Measurements from ENCODE around the gene CCDC81.
A peak's percentile ranks its signal among the peaks of the same experiment; 100 is the strongest.

The CCDC81 gene

DNA sequence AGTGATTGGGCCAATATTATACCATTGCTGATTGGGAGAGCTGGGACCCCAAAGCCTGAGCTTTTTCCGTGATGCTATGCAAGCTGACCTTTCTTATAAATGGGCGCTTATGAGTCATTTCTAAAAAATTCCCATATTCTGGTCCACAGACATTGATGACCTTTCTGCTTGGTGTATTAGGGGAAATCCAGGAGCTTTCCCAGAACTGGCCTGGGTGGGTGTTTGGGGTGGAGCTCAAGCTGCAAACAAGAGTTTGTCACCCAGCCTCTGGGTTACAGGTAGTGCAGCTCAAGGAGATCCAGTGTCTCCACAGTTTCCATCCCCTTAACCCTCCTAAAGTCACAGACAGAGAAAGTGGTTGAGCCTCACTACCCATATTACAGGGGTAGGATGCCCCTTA lies 67.7 kb downstream of the CCDC81 start:
- DNase-seq: no peak

DNA sequence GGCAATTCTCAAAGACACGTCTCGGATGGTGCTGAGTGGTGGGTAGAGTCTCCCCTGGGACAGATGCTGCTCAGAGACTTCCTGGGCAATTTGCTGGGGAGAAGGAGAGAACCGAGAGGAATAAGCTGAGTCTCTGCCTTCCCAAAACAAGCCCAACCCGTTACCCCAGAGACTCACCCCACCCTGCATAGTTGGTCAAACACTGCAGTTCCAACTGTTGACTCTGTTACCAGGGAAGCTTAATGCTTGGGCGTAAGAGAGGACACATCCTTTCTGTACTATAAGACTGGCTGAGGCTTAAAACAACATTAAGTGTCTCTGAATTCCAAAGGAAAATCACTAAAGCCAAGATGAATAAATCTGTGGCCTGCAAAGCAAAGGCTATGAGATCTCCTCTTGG lies 68.1 kb downstream of the CCDC81 start:
- no peak for DNase-seq

DNA sequence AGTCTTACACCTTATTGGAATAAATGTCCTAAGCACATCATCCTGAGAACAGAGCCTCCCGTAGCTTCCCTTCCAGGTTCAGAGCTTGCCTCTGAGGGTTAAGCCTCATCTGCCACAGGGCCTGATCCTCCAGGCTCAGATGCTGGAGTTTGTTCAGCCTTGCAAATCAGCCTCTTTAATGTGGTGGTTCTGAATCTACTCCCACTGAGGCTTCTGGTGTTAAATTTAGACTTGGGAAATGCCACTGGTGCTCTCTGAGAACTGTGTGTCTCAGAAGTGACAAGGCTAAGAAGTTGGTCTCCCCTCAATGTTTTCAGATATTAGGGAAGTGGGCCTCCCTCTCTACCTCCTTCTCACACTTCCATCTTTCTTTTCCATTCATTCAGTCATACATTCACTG lies 68.7 kb downstream of the CCDC81 start:
- no peak for DNase-seq

DNA sequence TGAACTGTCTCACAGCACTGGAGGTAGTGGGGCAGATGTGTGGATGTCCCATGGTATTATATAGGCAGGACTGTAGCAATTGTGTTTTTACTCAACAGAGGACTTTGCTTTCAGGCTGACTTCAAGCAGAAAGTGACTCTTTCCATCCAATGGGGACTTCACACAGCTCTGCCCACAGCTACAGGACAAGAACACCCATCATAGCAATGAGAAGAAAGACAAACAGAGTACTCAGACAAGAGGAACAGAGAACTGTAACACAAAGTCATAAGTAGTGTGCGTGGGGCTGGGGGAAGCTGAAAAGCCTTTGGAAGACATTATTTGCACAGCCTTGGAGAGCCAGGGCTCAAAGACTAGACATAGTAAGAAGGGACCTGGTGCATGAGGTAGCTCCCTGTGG lies 70.3 kb downstream of the CCDC81 start:
- no peak for DNase-seq

DNA sequence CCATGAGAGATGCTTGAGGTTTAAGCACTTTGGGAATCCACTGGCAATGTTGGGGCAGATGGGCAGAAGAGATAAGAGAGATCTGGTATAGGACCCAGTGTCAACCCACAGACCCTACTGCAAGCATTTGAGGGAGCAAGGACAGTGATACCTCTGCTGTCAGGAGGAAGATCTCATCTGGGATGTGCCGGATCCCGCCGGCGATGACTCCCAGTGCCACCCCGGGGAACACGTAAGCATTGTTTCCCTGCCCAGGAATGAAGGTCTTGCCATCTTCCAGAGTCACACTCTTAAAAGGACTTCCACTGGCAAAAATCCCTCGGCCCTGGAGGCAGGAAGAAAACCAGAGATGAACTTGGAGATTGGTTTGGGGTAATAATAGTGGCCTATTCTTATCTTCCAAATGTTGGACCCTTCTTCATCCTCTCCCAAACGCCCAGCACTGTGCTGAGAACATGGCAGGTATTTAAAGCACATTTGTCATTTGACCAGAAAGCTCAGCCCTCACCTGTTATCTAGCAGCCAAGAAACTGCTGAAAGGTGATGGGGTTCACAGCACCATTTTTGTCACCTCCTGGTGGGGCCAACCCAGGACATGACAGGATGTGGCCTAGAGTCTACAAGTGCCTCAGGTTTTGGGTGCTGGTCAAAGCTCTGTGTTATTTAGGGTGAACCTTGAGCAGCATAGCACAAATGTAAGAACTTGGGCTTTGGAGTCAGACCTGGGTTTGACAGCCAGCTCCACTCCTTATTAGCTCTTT lies 71.7 kb downstream of the CCDC81 start:
- no peak for DNase-seq

DNA sequence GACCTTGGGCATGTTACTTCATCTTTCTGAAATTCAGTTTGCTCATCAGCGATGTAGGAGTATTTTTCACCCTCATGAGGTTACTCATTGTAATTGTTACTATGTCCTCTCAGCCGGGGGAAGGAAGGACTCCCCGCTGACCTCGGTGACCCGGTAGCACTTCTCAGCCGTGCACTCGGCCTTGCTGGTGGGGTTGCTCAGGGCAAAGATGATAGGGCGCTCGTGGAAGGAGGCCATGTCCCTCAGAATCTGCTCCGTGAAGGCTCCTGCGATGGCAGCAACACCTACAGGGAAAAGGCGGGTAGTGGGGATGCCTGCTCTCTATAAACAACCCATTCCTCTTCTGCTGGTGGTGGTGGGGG lies 72.2 kb downstream of the CCDC81 start:
- no peak for DNase-seq

DNA sequence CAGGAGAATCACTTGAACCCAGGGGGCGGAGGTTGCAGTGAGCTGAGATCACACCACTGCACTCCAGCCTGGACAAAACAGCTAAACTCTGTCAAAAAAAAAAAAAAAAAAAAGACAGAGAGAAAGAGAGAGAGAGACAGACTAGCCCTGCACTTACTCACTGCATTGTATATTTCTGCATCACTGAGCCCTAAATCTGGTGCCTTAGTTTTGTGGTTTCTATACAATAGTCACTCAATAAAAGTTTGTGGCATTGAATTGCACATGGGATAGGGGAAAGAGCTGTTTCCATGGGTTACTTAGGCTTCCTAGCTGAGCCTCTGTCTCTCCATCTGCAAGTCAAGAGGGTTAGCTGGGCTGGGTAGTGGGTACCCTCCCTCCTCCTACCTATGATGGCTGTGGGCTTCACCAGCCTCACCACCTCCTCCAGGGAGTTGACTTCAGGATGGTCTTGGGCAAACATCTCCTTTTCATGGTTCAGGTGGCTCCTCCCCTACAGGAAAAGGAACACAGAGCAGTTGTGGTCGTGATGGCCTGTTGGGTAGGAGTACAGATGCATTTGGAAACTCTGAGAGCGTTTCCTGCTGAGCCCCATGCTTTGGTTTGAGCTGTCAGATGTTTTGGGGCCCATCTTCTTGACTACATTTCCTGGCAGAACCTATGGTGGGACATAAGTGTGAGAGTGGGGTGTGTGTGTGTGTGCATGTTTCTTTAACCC lies 73.2 kb downstream of the CCDC81 start:
- no peak for DNase-seq

DNA sequence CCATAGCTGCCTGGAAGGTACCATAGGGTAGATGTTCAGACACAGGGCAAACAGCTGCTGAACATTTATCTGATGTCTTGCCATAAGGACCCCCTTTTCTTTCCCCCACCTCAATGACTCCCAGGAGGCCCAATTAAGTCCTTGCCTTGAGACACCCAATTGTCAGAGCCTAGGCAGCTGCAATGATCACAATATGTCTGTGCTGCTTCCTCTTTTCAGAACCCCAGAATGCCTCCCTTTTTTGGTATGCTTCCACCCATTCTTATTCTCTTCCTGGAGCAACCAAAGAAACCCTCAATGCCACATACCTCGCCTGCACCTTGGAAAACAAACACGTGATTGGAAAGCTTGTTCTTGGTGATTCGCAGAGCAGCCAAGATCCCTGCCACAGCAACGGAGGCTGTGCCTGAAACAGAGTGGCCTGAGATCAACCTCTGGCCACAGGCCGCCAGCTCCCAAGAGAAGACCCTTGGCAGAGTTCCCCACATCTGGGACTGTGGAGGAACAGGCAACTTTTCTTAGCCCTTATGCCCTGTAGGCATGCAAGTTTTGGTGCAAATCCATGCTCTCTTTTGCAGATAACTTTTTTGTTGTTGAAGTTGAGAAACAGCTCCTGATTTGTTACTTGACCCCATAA lies 75.4 kb downstream of the CCDC81 start:
- DNase-seq: no peak

DNA sequence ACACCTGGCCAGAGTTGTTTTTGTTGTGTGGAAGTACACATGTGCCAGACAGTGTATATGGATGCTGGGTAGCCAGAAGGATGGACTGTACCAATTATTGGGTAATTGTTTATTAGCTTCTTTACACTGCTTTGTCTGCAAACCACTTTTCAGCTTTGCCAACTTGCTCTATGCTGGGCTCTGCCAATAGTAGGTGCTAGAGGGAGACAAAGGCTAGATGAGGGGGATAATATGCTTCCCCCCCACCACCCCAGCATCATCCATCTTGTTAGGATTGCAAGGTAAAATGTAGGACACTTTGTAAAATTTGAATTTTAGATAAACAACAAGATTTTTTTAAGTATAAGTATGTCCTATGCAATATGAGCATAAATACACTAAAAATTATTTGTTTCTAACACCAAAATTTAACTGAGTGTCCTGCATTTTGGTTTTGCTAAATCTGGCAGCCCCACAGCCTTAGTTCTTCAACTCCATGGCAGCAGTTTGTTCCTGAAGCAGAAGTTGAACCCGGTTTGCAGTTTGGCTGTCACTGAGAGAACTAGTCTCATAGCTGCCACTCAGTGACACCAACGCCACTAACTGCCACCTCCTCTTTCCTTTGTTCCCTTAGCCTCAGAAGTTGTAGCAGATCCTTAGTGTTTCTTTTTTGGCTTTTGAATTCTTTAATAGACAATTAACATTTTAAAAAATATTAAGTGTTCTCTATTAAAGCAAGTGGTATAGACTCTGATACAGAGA lies 78.8 kb downstream of the CCDC81 start:
- no peak for DNase-seq

DNA sequence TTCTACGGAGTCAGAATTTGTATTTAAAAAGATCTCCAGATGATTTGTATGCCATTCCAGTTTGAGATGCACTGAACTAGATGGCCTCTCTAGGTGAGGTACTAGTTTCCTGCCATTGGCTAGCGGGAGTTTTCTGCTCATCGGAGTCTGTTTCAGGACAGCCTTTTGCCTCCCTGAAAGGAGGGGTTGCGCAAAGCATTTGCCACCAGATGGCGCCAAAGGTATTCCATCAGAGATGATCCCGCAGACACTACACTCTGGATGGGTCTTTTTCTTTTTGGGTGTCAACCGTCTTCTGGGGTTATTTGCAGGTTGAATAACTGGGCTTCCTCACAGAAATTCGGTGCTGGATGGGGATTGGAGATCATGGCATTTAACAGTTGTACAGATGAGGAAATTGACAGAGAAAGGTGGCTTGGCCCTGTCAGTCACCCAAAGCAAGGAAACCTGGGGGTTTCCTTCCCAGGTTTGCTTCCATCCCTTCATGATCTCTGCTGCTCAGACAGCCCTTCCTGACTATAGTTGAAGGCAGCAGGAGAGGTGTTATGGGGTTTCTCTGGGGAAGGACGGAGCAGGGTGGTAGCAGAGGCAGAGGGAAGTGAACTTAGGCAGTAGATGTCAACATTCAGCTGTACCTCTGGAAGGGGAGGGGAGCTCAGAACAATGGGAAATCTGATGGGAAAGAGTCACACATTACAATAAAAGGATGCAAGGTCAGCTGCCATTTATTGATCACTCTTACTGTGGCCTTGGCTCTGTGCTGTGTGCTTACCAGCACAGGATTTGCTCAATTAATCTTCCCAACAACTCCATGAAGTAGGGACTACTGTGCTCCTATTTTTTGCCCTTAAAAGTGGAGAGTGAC lies 81.6 kb downstream of the CCDC81 start:
- peak; percentile 57 for DNase-seq

DNA sequence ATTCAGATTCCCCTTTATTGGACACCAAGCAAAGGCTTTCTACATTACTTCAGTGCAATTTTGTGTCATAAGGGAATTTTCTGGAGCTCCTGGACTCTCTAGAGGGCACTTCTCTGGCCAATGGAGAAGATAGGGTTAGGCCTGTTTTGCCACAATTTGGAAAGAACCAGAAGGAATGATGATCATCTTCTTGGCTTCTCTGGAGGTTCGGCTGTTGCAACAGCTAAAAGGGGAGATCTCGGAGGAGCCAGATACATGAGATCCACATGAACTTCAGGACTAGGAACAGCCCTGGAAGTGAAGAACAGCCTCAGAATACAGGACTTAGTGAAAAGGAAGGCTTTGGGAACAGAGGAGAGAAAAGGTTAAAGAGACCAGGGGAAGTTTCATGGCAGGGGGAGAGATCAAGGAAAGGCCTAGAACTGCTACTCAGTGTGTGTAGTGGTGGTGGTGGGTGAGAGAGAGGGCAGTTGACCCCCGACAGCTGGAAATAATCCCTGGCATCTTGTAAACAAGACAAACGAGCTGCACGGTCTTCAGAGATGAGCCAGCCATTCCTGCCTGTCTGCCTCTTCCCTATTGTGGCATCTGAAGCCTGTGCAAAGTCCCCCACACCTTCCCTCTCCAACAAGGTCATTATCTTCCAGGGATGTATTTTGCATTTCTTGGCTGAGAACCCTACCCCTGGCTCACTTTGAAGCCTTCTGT lies 83.8 kb downstream of the CCDC81 start:
- DNase-seq: no peak

DNA sequence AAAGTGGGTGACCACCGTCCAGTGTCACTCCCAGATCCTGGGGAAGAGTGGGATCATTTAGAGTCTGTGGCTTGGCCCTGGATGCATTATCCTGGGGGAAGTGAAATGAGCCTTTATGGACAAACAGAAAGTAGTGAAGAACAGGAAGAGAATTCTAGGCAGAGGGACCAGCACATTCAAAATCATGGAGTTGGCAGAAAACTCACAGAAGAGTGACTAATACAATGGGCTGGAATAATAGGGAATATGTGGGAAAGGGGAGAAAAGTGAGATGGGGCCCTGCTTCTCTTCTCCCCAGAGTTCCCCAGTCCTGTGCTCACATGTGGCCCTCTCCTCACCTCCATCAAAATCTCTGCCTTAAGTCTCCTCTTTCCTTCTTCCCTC lies 84.3 kb downstream of the CCDC81 start:
- no peak for DNase-seq

DNA sequence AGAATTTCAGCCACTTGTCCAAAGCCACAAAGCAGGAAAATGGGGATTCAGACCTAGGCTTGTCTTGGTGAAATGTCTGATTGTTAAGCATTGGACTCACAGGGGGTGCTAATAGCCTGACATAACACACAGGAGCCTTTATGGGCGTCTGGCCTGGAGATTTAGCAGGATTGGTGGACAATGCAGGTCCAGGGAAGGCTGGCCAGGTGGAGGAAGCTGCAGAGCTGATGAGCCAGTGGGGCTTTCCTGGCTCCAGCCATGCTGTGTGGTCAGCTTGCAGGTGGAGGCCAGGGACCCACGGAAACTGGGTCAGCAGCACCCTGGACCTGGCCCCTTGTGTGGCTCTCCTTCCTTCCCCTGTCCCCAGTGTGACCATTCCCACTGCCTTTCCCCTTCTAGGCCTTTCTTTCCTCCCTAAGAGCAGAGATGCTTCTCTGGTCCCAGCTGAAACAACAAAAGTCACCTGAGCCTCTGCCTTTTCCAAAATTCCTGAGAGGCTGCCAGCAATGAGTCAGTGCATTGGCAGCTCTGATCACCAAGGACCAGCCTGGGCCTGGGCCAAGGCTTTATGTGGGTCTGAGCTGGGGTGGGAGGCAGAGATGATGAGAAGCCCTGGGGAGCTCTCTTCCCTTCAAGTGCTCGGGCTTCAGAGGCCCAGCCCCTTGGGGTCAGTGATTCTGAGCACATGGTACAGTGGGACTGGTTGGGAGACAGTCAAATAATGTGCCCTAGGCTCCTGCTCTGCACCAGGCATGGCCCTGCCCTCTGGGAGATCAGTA lies 85.2 kb downstream of the CCDC81 start:
- peak; percentile 0 for DNase-seq

DNA sequence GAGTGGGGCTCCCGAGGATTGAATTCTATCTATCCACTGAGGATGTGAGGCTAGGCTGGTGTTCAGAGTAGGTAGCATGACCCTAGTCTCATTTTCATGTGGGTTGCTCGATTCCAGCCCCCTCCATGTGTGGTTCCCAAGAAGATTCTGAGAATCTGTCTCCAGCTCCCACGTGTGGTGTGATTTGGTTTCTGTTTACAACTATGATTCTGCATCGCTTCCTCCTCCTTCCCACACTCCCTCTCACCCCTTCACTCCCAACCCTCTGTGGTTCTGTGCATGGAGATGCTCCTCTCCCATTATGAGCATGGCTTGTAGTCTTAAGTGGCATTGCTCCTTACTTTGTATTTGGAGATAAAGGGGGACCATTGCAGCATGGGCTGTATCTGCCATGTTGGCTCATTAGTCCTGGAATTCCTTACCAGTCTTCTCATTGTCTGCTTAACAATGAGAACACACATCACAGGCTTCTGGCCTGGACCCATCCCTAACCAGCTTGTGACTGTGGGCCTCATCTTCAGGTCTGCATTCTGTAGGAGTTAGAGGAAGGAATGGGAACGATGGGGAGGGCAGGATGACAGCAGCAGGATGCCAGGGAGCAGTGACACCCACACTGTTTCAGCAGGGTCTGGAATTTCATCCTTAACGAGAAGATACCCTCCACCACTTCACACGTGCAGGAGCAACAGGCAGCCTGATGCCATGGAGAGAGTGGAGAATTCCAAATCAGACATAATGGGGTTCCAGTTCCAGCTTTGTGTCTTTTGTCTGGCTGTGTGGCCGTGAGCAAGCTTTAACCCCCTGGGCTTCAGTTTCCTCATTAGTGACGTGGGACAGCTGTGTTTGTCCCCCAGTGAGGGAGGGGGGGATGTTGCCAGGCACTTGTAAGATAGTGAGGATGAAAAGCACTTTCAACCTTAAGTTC lies 86.0 kb downstream of the CCDC81 start:
- no peak for DNase-seq

DNA sequence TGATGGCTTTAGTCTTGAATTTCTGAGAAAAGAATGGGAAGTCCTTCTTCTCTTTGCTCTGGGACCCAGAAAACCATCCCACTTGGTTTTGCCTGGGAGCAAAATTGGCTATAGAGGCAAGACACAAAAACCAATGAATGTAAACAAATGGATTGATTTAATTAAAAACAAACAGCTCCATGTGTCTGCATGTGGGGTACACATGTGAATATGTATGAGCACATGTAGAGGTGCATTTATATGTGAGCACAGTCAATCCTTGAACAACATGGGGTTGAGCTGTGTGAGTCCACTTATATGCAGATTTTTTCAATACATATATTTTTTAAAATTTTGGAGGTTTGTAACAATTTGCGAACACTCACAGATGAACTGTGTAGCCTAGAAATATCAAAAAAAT lies 87.2 kb downstream of the CCDC81 start:
- no peak for DNase-seq

DNA sequence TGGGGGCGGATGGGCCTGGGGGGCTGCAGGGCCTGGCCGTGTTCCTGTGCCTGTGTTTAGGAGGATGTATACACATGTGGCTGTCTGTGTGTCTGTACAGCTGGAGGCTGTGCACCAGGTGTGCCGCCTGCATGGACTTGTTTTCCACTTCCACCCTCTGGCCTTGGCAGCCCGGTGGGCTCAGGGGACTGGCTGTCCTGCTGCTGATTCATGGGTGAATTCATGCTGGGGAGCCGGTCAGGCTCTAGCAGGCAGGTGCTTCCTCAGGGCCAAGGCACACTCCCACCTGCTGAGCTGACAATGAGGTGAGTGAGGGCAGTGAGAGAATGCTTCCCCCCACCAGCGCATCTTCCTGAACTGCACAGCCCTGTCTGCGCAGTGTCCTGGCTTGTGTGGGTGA lies 88.4 kb downstream of the CCDC81 start:
- DNase-seq: no peak

DNA sequence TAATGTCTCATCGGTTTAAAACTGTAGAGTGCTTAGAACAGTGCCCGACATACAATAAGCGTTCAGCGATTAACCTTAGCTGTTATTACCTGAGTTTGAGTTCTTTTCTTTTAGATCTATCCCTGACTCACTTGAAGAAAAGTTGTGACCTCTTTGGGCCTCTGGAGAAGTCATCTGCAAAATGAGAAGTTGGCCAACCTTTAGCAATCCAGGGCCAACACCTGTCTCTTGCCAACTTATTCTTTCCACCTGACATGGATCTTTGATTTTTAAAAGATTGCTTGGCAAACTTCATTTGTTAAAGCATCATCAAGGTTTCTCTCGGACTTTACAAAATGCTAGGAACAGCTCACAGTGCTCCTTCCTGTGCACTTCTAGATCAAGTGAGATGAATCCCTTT lies 89.3 kb downstream of the CCDC81 start:
- DNase-seq: no peak

DNA sequence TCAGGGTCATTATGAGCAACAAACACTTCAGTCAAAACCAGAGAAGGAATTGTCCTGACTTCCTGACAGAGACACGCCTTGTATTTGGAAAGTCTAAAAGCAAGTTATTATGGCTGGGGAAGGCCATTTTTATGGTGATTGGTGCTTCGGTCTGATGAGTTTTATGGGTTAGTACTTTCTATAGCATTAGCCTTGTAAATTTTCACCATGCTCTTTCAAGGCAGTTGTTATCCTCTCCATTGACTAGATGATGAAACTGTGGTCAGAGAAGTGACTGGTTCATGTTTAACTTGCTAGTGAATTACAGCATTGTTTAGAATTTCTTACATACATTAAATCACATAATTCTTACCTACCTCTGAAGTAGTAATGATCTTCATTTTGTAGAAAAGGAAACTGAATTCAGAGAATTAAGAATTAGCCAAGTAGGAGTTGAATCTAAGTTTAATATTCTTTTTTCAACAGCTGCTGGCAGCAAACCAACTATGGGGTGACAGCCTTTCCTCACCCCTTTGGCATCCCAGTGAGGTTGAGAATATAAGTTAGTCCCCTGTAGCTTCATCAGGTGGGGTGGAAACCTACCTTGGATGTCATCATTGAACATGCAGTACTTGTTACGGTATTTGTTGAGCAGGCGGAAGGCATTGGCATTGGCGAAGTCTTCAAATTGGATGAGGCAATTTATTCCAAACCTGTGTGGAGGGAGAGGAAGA lies 90.0 kb downstream of the CCDC81 start:
- no peak for DNase-seq

DNA sequence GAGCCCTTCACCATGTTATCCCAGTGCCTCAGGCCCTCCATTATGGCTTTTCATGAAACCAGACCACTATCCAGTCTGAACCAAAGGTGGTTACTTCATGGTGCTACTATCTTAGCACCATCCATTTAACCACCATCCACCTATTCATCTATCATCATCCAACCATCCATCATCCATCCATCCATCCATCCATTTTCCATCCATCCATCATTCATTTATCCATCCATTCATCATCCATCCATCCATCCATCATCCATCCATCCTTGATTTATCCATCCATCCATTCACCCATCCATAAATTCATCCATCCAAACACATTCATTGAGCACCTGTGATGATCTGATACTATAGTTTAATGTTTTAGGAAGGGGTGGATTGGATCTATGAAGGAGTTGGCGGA lies 93.5 kb downstream of the CCDC81 start:
- no peak for DNase-seq

Data from NCI-H1694 treated with DMSO at 0.1 percent for 48 hours (cell line).